Fibroblast of the aortic adventitia (primary cell): ENCODE results near the gene EAF1. TPM values are rescaled to one million over a fixed set of nuclear protein-coding genes. Genes with fewer than 3 reads are reported as not detected.
"Not testable (repeated sequence)": the region's sequence is repeated elsewhere in the genome, so short reads cannot be mapped to it uniquely, and the experiment has no call there.

Source experiments
- DNase-seq: peaks from one replicate; pipeline ENCODE4 v3.0.0-alpha.2; 2010; ENCODE audit warnings: low read depth
- H3K4me3 ChIP-seq: 2 replicates; pipeline ENCODE4 v1.5.1; 2011; ENCODE audit warnings: low read depth, mild to moderate bottlenecking, control low read depth, low read length, moderate library complexity
- total RNA-seq: library from RNA; depleted of rRNA; stranded (reverse); fragments of >200 nt; gene quantifications from 2 replicates; pipeline ENCODE4 v1.2.3, GENCODE V29; 2012; ENCODE audit warnings: low replicate concordance
- TF ChIP-seq, protein P1 (sequence below): IDR thresholded peaks from 2 replicates; pipeline ENCODE4 v1.5.1; 2011; ENCODE audit warnings: mild to moderate bottlenecking, low read length, control low read depth, inconsistent platforms; ENCODE audit not compliant: insufficient read depth

Gene EAF1
- total RNA-seq, 1 donor = 21.1 TPM

GRCh38 chr3:15409239-15409638, 18.2 kb upstream of the EAF1 start:
- TF ChIP-seq, protein P1, sequence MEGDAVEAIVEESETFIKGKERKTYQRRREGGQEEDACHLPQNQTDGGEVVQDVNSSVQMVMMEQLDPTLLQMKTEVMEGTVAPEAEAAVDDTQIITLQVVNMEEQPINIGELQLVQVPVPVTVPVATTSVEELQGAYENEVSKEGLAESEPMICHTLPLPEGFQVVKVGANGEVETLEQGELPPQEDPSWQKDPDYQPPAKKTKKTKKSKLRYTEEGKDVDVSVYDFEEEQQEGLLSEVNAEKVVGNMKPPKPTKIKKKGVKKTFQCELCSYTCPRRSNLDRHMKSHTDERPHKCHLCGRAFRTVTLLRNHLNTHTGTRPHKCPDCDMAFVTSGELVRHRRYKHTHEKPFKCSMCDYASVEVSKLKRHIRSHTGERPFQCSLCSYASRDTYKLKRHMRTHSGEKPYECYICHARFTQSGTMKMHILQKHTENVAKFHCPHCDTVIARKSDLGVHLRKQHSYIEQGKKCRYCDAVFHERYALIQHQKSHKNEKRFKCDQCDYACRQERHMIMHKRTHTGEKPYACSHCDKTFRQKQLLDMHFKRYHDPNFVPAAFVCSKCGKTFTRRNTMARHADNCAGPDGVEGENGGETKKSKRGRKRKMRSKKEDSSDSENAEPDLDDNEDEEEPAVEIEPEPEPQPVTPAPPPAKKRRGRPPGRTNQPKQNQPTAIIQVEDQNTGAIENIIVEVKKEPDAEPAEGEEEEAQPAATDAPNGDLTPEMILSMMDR = no peak
- no peak for DNase-seq
- H3K4me3 ChIP-seq = no peak overlapping the region

DNA sequence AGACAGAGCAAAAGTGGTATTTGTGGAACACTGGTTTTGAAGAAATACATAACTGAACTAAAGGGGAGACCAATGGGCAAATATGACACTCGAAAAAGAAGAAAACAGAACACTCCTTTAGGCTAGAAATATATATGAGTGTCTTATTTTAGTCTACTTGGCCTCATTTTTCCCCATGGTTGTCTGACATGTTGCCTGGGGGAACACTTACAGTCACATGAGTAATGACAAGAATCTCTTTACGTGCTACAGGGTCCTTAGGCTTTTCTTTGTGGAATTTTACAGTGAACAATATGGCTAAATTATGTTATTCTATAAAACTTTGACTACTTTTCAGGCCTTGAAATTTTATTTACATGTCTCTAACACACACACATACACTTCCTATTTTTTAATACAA, 17.6 kb upstream of the EAF1 start:
- no peak for DNase-seq
- no peak overlapping the region for H3K4me3 ChIP-seq
- TF ChIP-seq, protein P1 = no peak

GRCh38 chr3:15410966-15411365, 16.4 kb upstream of the EAF1 start:
- DNase-seq, H3K4me3 ChIP-seq: not testable (repeated sequence)

DNA sequence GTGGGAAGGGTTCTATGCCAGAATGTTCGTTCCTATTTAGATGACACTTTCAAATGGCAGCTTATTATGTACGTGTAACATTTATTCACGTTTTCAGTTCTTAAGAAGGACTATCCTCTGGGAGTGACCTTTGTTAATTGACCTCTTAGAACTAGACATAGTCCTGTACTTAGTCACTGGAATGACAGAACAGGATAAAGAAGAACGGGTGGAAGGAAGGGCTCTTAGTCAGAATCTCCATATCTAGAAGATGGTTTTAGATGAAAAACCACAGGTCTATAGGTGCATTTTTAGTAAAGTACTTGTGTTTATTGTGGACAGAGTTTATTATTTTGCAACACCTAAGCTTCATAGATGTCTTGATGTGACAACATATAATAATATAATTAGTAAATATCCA, 6.5 kb upstream of the EAF1 start:
- no peak for DNase-seq
- TF ChIP-seq, protein P1 = no peak
- no peak overlapping the region for H3K4me3 ChIP-seq

GRCh38 chr3:15426579-15427118, 749 bp upstream of the EAF1 start:
- no peak for DNase-seq
- peak overlapping the region; percentile 97 for H3K4me3 ChIP-seq
- TF ChIP-seq, protein P1 = no peak

- TF ChIP-seq, protein P1 = no peak
- peak overlapping the region; percentile 97 for H3K4me3 ChIP-seq
- no peak for DNase-seq
Measured at GRCh38 chr3:15427981-15428380, 583 bp downstream of the EAF1 start.

DNA sequence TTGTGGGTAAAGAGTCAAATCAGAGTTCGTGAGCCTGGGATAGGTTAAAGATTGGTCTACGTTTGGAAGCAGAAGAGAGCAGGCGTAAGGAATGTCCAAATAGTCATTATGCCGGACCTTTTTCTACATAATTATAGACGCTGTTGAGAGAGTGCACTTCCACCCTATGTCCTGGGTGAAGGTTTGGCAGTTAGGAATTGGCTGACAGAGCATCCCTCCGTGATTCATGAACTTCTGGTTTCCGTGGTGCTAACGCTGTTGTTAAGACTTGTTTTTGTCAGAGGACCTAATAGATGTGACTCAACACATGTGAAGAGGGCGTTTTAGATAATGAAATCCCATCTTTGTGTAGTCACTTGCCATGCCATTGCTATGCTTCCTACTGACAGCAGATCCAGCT, 1.1 kb downstream of the EAF1 start:
- H3K4me3 ChIP-seq = peak overlapping the region; percentile 97
- TF ChIP-seq, protein P1 = no peak
- peak; percentile 69 for DNase-seq

DNA sequence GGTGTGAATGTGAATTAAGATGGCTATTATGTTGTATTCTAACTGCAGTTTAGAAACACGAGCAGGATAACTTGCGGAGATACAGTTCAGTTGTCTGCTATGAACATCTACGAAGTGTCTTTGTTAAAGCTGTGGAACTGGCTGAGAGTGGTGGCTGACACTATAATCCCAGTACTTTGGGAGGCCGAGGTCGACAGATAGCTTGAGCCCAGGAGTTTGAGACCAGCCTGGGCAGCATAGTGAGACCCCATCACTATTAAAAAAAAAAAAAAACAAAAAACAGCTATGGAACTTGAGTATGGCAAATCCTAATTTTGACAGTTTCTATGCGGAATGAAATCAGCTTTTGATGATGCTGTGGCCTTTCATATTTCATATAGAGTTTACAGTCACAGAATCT, 1.7 kb downstream of the EAF1 start:
- peak overlapping the region; percentile 97 for H3K4me3 ChIP-seq
- no peak for DNase-seq
- TF ChIP-seq, protein P1 = no peak
